H1 (cell line): Measurements from ENCODE around the gene CD151. TPM values are rescaled to one million over a fixed set of nuclear protein-coding genes. Genes with fewer than 3 reads are reported as not detected.
A peak's percentile ranks its signal among the peaks of the same experiment; 100 is the strongest.

Experiments
- CTCF ChIA-PET: fragments of 300-600 bp; sonication (Branson Sonifier 250); formaldehyde crosslinking; loops from one replicate; lab custom pipeline; 2021; ENCODE audit not compliant: partially characterized antibody; lab: Charles Lee
- POLR2A ChIA-PET: fragments of 300-600 bp; sonication (Branson Sonifier 250); formaldehyde crosslinking; loops from one replicate; lab custom pipeline; 2021; ENCODE audit warnings: inconsistent platforms; ENCODE audit not compliant: partially characterized antibody; lab: Charles Lee
- DNase-seq, 2 experiments: peaks; one replicate each; pipeline versions ENCODE4 v3.0.0 to v3.0.0-alpha.2; 2010 to 2022; ENCODE audit warnings: low spot score in 2 of 2, low read depth in 1 of 2, mixed read lengths in 1 of 2
- FAIRE-seq: peaks from 2 replicates; lab custom pipeline; 2011; peaks lifted over from hg19 to GRCh38; lab: Jason Lieb, UNC
- H2AFZ ChIP-seq: 2 replicates; pipeline ENCODE4 v1.8.1; 2012; ENCODE audit warnings: low read length, inconsistent platforms
- H2AK5ac ChIP-seq: 2 replicates; pipeline ENCODE4 v1.6.1; 2013; ENCODE audit warnings: low read depth, low read length
- H2BK120ac ChIP-seq: replicated peaks from 2 replicates; pipeline ENCODE3; 2013; ENCODE audit warnings: low read depth, low read length, inconsistent platforms
- H2BK12ac ChIP-seq: 2 replicates; pipeline ENCODE4 v1.6.1; 2013; ENCODE audit warnings: low read depth, low read length
- H2BK15ac ChIP-seq: 2 replicates; pipeline ENCODE4 v1.6.1; 2013; ENCODE audit warnings: low read length
- H2BK20ac ChIP-seq: 2 replicates; pipeline ENCODE4 v1.6.1; 2013; ENCODE audit warnings: low read length
- H2BK5ac ChIP-seq: 2 replicates; pipeline ENCODE4 v1.6.1; 2013; ENCODE audit warnings: low read depth, low read length
- H3K14ac ChIP-seq: 2 replicates; pipeline ENCODE4 v1.6.1; 2013; ENCODE audit warnings: inconsistent platforms; ENCODE audit not compliant: insufficient read length
- H3K18ac ChIP-seq: 2 replicates; pipeline ENCODE4 v1.6.1; 2013; ENCODE audit warnings: low read length; ENCODE audit errors: extremely low read depth
- H3K23ac ChIP-seq: 2 replicates; pipeline ENCODE4 v1.6.1; 2013; ENCODE audit warnings: inconsistent platforms; ENCODE audit not compliant: insufficient read length
- H3K23me2 ChIP-seq: 2 replicates; pipeline ENCODE4 v1.6.1; 2013; ENCODE audit warnings: low read depth, low read length
- H3K27ac ChIP-seq: 2 replicates; pipeline ENCODE4 v1.6.1; 2011; ENCODE audit warnings: low read depth, low read length, inconsistent platforms
- H3K27me3 ChIP-seq, 4 experiments: replicated peaks in 1 of 4; 1 replicate in 1 of 4; 2 replicates in 3 of 4; pipeline versions ENCODE4 v1.6.1 to v1.8.1; 2011 to 2013; ENCODE audit warnings: low read length in 3 of 4, mild to moderate bottlenecking in 3 of 4, inconsistent platforms in 2 of 4, mixed read lengths in 2 of 4, moderate library complexity in 1 of 4; ENCODE audit not compliant: control insufficient read depth in 3 of 4, insufficient read depth in 3 of 4; ENCODE audit errors: extremely low read depth in 1 of 4
- H3K36me3 ChIP-seq, 4 experiments: 2 replicates each; pipeline versions ENCODE4 v1.6.1 to v1.8.1; 2011 to 2013; ENCODE audit warnings: mild to moderate bottlenecking in 4 of 4, low read length in 3 of 4, moderate library complexity in 2 of 4, control low read depth in 1 of 4, inconsistent platforms in 1 of 4; ENCODE audit not compliant: insufficient read depth in 4 of 4, control insufficient read depth in 2 of 4
- H3K4ac ChIP-seq: replicated peaks from 2 replicates; pipeline ENCODE3; 2013; ENCODE audit warnings: low read length, low read depth, mixed read lengths, inconsistent platforms; ENCODE audit not compliant: insufficient read length
- H3K4me1 ChIP-seq, 4 experiments: replicated peaks in 1 of 4; 1 replicate in 1 of 4; 2 replicates in 3 of 4; pipeline versions ENCODE4 v1.6.1 to v1.8.1; 2011 to 2013; ENCODE audit warnings: low read length in 3 of 4, inconsistent platforms in 2 of 4, mixed read lengths in 1 of 4; ENCODE audit not compliant: insufficient read depth in 4 of 4, control insufficient read depth in 3 of 4
- H3K4me2 ChIP-seq, 2 experiments: 2 replicates each; pipeline versions ENCODE4 v1.6.1 to v1.8.1; 2011 to 2013; ENCODE audit warnings: low read depth in 2 of 2, low read length in 2 of 2, control low read depth in 1 of 2, inconsistent platforms in 1 of 2, mild to moderate bottlenecking in 1 of 2; ENCODE audit not compliant: insufficient read depth in 1 of 2
- H3K4me3 ChIP-seq, 4 experiments: fragments of 200-600, 300-600 bp in 1 of 4; sonication (generic), shearing (Covaris generic), sonication (Bioruptor Twin) in 1 of 4; 2 replicates each; pipeline versions ENCODE4 v1.5.1 to v1.8.1; 2011 to 2016; ENCODE audit warnings: low read length in 4 of 4, low read depth in 3 of 4, control low read depth in 2 of 4, inconsistent platforms in 2 of 4, mild to moderate bottlenecking in 2 of 4, mixed read lengths in 1 of 4, moderate library complexity in 1 of 4; ENCODE audit not compliant: insufficient read depth in 2 of 4; ENCODE audit errors: extremely low read depth in 1 of 4
- H3K56ac ChIP-seq: replicated peaks from 2 replicates; pipeline ENCODE3; 2013; ENCODE audit warnings: low read depth, mild to moderate bottlenecking, mixed read lengths, low read length, inconsistent platforms; ENCODE audit not compliant: insufficient read length
- H3K79me1 ChIP-seq: 2 replicates; pipeline ENCODE4 v1.6.1; 2013; ENCODE audit warnings: low read depth, low read length, control low read depth
- H3K79me2 ChIP-seq, 2 experiments: 2 replicates each; pipeline versions ENCODE4 v1.6.1 to v1.8.1; 2012 to 2013; ENCODE audit warnings: low read length in 2 of 2, mild to moderate bottlenecking in 2 of 2, inconsistent platforms in 1 of 2; ENCODE audit not compliant: insufficient read depth in 2 of 2, control insufficient read depth in 1 of 2
- H3K9ac ChIP-seq, 4 experiments: replicated peaks in 1 of 4; 1 replicate in 1 of 4; 2 replicates in 3 of 4; pipeline versions ENCODE4 v1.6.1 to v1.8.1; 2011 to 2013; ENCODE audit warnings: low read depth in 3 of 4, low read length in 3 of 4, control low read depth in 2 of 4, mild to moderate bottlenecking in 2 of 4, moderate library complexity in 2 of 4, inconsistent platforms in 1 of 4; ENCODE audit errors: extremely low read depth in 1 of 4
- H3K9me3 ChIP-seq, 2 experiments: 2 replicates each; pipeline versions ENCODE4 v1.6.1 to v1.8.1; 2012 to 2013; ENCODE audit warnings: mild to moderate bottlenecking in 2 of 2, moderate library complexity in 2 of 2, control low read depth in 1 of 2, inconsistent platforms in 1 of 2, low read depth in 1 of 2, low read length in 1 of 2, mixed read lengths in 1 of 2; ENCODE audit not compliant: insufficient read depth in 2 of 2
- H4K20me1 ChIP-seq, 2 experiments: replicated peaks in 1 of 2; 2 replicates each; pipeline versions ENCODE3 to v1.8.1; 2011 to 2013; ENCODE audit warnings: inconsistent platforms in 2 of 2, low read length in 2 of 2, mild to moderate bottlenecking in 1 of 2; ENCODE audit not compliant: insufficient read depth in 2 of 2, control insufficient read depth in 1 of 2
- H4K5ac ChIP-seq: 2 replicates; pipeline ENCODE4 v1.6.1; 2013; ENCODE audit warnings: low read length, low read depth, mixed read lengths, inconsistent platforms; ENCODE audit not compliant: insufficient read length
- H4K8ac ChIP-seq: 2 replicates; pipeline ENCODE4 v1.8.0; 2013; ENCODE audit warnings: mild to moderate bottlenecking, moderate library complexity, low read length, inconsistent platforms; ENCODE audit not compliant: insufficient read depth; ENCODE audit errors: extremely low read depth
- H4K91ac ChIP-seq: replicated peaks from 2 replicates; pipeline ENCODE3; 2013; ENCODE audit warnings: low read length, mixed read lengths, inconsistent platforms; ENCODE audit not compliant: insufficient read length
- CREB1 ChIP-seq: IDR thresholded peaks from 2 replicates; pipeline ENCODE4 v1.6.1; 2012; ENCODE audit warnings: inconsistent platforms
- GABPA ChIP-seq: IDR thresholded peaks from 2 replicates; pipeline ENCODE4 v1.6.1; 2011; ENCODE audit warnings: mild to moderate bottlenecking, low read length, moderate library complexity, borderline replicate concordance; ENCODE audit not compliant: insufficient read depth
- HDAC6 ChIP-seq: IDR thresholded peaks from one replicate; pipeline ENCODE4 v1.7.1; 2012; ENCODE audit warnings: low read depth, mild to moderate bottlenecking, inconsistent platforms, low read length, moderate library complexity
- JUN ChIP-seq: IDR thresholded peaks from 2 replicates; pipeline ENCODE4 v1.6.1; 2011; ENCODE audit warnings: low read depth, mild to moderate bottlenecking, improper control_type of control experiment, low read length
- MAFK ChIP-seq: IDR thresholded peaks from 2 replicates; pipeline ENCODE4 v1.6.1; 2012; ENCODE audit warnings: low read depth, mild to moderate bottlenecking, improper control_type of control experiment, low read length
- NRF1 ChIP-seq: IDR thresholded peaks from 2 replicates; pipeline ENCODE4 v1.6.1; 2011; ENCODE audit warnings: mild to moderate bottlenecking, low read depth, low read length, improper control_type of control experiment
- POLR2A ChIP-seq, 2 experiments: IDR thresholded peaks; 1 replicate in 1 of 2; 2 replicates in 1 of 2; pipeline ENCODE4 v1.6.1; 2011; ENCODE audit warnings: low read depth in 2 of 2, low read length in 2 of 2, mild to moderate bottlenecking in 2 of 2; ENCODE audit errors: control extremely low read depth in 1 of 2
- RAD21 ChIP-seq, 2 experiments: IDR thresholded peaks in 1 of 2; conservative IDR thresholded peaks in 1 of 2; 2 replicates each; pipeline ENCODE4 v1.6.1; 2011; ENCODE audit warnings: low read depth in 2 of 2, low read length in 2 of 2, improper control_type of control experiment in 1 of 2, inconsistent platforms in 1 of 2, mild to moderate bottlenecking in 1 of 2, moderate library complexity in 1 of 2
- SP1 ChIP-seq: IDR thresholded peaks from 2 replicates; pipeline ENCODE4 v1.6.1; 2011; ENCODE audit warnings: low read depth, low read length
- YY1 ChIP-seq: IDR thresholded peaks from 2 replicates; pipeline ENCODE4 v1.6.1; 2011; ENCODE audit warnings: low read depth, mild to moderate bottlenecking, low read length
- WGBS, 2 experiments: shearing (Covaris generic) in 1 of 2; methylation state at CpG; one replicate each; pipeline versions ENCODE4 v1.1.6 to v1.1.7; 2013 to 2015; ENCODE audit warnings: low lambda C conversion rate in 2 of 2, mixed read lengths in 2 of 2, inconsistent platforms in 1 of 2, low coverage in 1 of 2, missing lambda C conversion rate in 1 of 2; ENCODE audit not compliant: insufficient replicate concordance in 2 of 2, insufficient coverage in 1 of 2, insufficient read length in 1 of 2; ENCODE audit errors: extremely low coverage in 1 of 2, missing lambda C conversion rate in 1 of 2; 5-methylcytosine and 5-hydroxymethylcytosine counted together
- polyA plus RNA-seq, 7 experiments: library from polyadenylated mRNA; depleted of rRNA in 3 of 7; stranded (reverse) in 5 of 7; unstranded in 2 of 7; fragments of >200 nt in 5 of 7; fragments of 200-250 nt in 2 of 7; gene quantifications; 1 replicate in 5 of 7; 2 replicates in 1 of 7; 4 replicates in 1 of 7; pipeline versions ENCODE4 v1.2.1 to v1.2.3, GENCODE V29; 2011 to 2013; ENCODE audit warnings: missing spikeins in 2 of 7, mixed read lengths in 2 of 7
- total RNA-seq: library from RNA; stranded (reverse); fragmentation: NEBNext Ultra II Directional; extraction: Animal tissue kit (Norgen Biotek cat#: 25700); gene quantifications from 2 replicates; pipeline ENCODE4 v1.2.1, GENCODE V29; 2021

CD151 gene
- total and polyA plus RNA-seq, 2 of the 8 experiments (the other 6 are each of a cell fraction or from before 2014, with no cell fraction given), result 101 to 212 TPM

DNA sequence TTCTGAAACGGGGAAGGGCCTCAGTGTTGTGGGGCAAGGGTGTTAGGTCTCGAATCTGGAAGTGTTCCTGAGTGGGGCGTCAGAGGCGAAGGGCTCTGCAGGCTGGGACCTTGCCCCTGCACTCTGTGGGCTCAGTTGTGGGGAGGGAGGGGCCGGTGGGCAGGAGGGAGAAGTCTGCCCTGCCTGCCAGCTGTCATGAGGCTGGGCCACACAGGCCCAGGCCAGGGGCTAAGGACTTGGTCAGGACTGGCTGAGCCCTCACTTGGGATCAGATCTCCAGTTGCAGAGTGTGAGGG lies 4.9 kb upstream of the CD151 start, which contains the start of gene CRACR2B:
CRACR2B (plus strand) TSS at position 23 of the 296 bp plus-strand sequence. CDS start 689 bp downstream, outside the sequence.
- no peaks in the 10 kb centered on the region; the same call in 1 of the 2 replicates for H3K79me1 ChIP-seq
- no peak for DNase-seq
- ChIA-PET POLR2A (interaction anchor here (1.0 to 53.0 kb wide), 3 partner anchors 2 to 44 kb away, joined by 3 to 1917 read pairs (median 1917); partner anchors contain the start of genes CD151, CEND1, CRACR2B and PIDD1), CTCF (interaction anchor here (2.1 to 3.5 kb wide), 2 partner anchors 11 to 20 kb away, joined by 7 to 26 read pairs; no protein-coding TSS in a partner anchor)
- H3K18ac ChIP-seq, result peak within 1 kb of the TSS; percentile 95
- TF ChIP-seq RAD21 (IDR thresholded peaks at IDR 0.05 in 1 of 2, conservative IDR thresholded peaks at IDR 0.05 in 1 of 2; ENCODE audit: low read depth in 2 of 2, low read length in 2 of 2), result no peak
- no peak for TF ChIP-seq YY1
- no peak for TF ChIP-seq POLR2A (IDR thresholded peaks at IDR 0.05; ENCODE audit: control extremely low read depth in 1 of 2, low read depth in 2 of 2, low read length in 2 of 2)
- TF ChIP-seq MAFK, result no peak
- TF ChIP-seq HDAC6, result no peak
- no peak for TF ChIP-seq CREB1
- no peak for TF ChIP-seq GABPA
- no peak for TF ChIP-seq NRF1
- no peak for TF ChIP-seq JUN
- TF ChIP-seq SP1, result no peak
- peaks cover 2 to 8% of the 10 kb centered on the region in 2 experiments for H4K20me1 ChIP-seq
- H4K5ac ChIP-seq, result peak within 1 kb of the TSS; percentile 53
- H2BK12ac ChIP-seq, result peak within 1 kb of the TSS; percentile 92; the same call in 1 of the 2 replicates
- peak within 1 kb of the TSS; percentile 56 for H4K91ac ChIP-seq
- H3K4me3 ChIP-seq, result peak within 1 kb of the TSS; percentile 42 to 63 (median 58)
- no peaks in the 10 kb centered on the region for H3K79me2 ChIP-seq
- H3K27me3 ChIP-seq, result peaks cover 6 to 41% (median 31%) of the 10 kb centered on the region in 4 experiments
- peak within 1 kb of the TSS; percentile 48; the same call in 1 of the 2 replicates for H2AK5ac ChIP-seq
- H2BK120ac ChIP-seq, result peak within 1 kb of the TSS; percentile 60
- H3K27ac ChIP-seq, result peak within 1 kb of the TSS; percentile 56; the same call in 1 of the 2 replicates
- H3K14ac ChIP-seq, result no peak within 1 kb of the TSS
- H3K36me3 ChIP-seq, result peaks cover 0 to 10% (median 1%) of the 10 kb centered on the region in 4 experiments; a peak in 1 of 8 replicates
- no peak within 1 kb of the TSS for H3K56ac ChIP-seq
- WGBS, 2 experiments, result 37% methylated on average over 3 of the region's 5 CpGs; no CpG with 5 or more reads in 1 of the 2 experiments
- H3K4ac ChIP-seq, result peak within 1 kb of the TSS; percentile 48
- H3K23ac ChIP-seq, result no peak within 1 kb of the TSS
- H2BK20ac ChIP-seq, result peak within 1 kb of the TSS; percentile 86; the same call in 1 of the 2 replicates
- peak within 1 kb of the TSS in 3 of 4 experiments; percentile 40 to 54 (median 50); a peak in 5 of 7 replicates for H3K9ac ChIP-seq
- H3K4me2 ChIP-seq, result peak within 1 kb of the TSS; percentile 84 to 99
- H4K8ac ChIP-seq, result peak within 1 kb of the TSS; percentile 86
- no peak within 1 kb of the TSS; the same call in 1 of the 2 replicates for H2AFZ ChIP-seq
- H3K4me1 ChIP-seq, result peaks cover 0 to 45% (median 40%) of the 10 kb centered on the region in 4 experiments; a peak in 6 of 7 replicates
- FAIRE-seq, result no peak
- H3K9me3 ChIP-seq, result no peaks in the 10 kb centered on the region
- peaks cover 30% of the 10 kb centered on the region for H3K23me2 ChIP-seq
- peak within 1 kb of the TSS; percentile 88; the same call in 1 of the 2 replicates for H2BK5ac ChIP-seq
- H2BK15ac ChIP-seq, result peak within 1 kb of the TSS; percentile 92
